HG02571 (cell line): ENCODE data around the gene DUOXA2.
"Not testable (repeated sequence)": the region's sequence is repeated elsewhere in the genome, so short reads cannot be mapped to it uniquely, and the experiment has no call there.

ENCODE experiments used
- ATAC-seq: cut with Tn5 transposase; IDR thresholded peaks from one replicate; pipeline ENCODE4 v1.9.1; 2021; ENCODE audit warnings: mild to moderate bottlenecking, moderate library complexity; ENCODE audit not compliant: unreplicated experiment

DUOXA2 gene

DNA sequence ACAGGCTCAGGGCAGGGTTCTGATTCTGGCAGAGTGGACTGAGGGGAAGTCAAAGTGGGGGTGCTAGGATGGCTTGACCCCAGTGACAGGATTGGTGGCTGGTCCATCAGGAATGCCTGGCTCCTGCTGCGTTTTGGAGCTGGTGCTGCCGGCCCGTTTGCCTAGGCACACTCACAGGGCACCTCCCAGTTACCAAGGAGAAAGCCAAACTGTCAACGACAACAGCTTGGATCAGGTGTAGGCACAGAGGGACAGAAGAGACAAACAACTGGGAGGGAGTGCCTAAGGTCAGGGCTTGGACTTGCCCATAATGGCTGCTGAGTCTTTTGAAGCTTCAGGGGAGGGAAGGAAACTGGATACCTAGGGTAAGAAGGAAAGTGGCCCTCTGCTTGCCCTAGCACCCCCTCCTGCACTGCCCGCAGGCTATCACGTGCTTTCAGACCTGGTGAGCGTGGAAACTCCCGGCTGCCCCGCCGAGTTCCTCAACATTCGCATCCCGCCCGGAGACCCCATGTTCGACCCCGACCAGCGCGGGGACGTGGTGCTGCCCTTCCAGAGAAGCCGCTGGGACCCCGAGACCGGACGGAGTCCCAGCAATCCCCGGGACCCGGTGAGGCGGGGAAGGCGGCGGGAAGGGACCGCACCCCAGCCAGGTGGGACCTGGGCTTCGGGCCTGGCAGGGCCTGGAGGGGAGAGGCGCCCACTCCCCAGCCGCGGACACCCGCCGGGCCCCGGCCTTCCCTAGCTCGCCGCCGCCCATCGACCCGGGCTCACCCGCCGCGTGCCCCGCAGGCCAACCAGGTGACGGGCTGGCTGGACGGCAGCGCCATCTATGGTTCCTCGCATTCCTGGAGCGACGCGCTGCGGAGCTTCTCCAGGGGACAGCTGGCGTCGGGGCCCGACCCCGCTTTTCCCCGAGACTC, 20.8 kb downstream of the DUOXA2 start:
- ATAC-seq: no peak

DNA sequence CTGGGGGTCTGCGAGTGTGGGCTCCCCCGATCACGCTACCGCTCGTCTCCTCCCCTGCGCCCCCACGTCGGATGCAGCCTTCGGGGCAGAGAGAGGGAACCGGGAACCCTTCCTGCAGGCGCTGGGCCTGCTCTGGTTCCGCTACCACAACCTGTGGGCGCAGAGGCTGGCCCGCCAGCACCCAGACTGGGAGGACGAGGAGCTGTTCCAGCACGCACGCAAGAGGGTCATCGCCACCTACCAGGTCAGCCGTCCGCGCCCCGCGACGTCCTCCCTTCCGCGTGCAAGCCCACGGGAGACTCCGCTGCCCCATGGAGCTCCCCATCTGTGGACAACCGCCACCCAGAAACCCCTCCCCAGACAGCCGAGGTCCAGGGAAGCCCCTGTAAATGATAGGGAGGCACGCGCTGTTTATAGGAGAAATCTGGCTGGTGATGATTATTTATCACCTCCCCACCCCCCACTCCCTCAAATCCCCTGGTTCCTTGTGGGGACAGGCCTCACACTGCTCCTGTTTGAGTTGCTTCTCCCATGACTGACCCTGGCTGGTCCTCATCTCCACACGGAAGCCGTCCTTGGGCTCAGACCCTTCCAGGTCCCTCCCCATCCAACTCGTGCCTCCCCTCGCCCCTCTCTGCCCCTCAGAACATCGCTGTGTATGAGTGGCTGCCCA, 21.7 kb downstream of the DUOXA2 start:
- ATAC-seq: not testable (repeated sequence)

DNA sequence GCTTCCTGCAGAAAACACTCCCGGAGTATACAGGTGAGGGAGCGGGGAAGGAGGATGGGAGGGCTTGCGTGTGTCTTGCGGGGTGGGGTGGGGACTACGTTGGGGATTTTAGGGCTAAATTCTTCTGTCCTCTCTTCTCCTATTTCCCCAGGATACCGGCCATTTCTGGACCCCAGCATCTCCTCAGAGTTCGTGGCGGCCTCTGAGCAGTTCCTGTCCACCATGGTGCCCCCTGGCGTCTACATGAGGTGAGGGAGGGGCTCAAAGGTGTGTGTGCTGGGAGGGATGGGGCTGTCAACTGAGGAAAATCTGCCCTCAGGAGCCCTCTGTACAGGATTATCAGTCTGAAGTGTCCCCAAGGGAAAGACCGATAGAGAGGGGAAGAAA, 22.2 kb downstream of the DUOXA2 start:
- ATAC-seq: no peak

DNA sequence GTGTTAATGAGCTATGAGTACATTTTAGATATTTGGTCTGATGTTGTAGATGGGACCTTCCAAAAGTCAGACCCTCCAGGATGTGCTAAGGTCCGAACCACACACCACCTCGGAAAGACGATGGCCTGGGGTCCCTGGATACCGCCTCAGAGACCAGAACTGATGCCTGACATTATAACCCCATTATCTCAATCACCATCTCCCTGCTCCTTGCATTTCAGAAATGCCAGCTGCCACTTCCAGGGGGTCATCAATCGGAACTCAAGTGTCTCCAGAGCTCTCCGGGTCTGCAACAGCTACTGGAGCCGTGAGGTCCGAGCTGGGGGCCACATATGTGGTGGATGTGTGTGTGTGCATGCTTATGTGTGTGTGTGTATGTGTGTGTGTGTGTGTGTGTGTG, 23.6 kb downstream of the DUOXA2 start:
- ATAC-seq: no peak

DNA sequence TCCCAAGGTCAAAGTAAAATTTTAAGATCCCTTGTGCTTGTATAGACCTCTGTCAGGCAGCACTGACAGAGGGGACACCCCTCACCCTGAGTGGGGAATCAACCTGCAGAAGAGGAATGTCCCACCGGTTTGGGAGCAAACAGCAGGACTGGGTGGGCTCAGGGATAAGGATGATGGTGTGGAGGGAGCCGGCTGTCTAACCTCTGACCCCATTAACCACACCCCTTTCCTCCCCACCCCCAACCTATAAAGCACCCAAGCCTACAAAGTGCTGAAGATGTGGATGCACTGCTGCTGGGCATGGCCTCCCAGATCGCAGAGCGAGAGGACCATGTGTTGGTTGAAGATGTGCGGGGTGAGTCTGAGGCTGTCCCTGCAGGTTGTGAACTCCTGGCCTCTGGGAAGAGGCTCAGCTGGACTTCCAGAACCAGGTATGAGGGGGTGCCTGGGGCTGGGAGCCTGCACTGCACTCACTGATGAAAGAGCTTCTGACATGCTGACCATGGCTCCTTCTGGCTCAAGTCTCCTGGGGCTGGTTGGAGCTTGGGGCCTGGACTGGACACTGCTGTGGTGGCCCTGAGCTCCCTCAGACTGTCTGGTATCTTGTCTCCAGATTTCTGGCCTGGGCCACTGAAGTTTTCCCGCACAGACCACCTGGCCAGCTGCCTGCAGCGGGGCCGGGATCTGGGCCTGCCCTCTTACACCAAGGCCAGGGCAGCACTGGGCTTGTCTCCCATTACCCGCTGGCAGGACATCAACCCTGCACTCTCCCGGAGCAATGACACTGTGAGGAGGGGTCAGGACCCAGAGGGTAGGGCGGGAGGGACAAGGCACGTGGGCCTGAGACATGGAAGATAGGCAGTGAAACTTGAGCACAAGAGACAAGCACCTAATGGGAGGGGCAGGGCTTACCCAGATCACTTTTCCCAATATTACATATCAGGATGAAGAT, 25.0 kb downstream of the DUOXA2 start:
- ATAC-seq: no peak

DNA sequence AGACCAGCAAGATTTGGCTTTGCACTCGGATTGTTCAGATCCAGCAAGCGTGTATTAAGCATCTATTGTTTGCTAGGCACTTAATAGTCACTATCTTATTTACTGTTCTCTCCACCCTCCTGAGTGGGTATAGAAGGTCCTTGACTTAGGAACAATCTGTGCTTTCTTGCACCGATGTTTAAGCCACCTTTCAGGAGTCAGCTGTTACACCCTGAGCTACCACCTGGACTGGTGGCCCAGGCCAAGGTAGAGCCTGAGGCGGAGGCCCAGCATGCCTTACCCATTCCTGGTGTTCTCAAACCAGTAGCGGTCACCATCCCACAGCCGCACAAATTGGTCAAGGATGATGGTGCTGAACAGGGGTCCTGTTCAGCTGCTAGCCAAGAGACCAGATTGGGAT, 25.6 kb downstream of the DUOXA2 start:
- ATAC-seq: no peak

DNA sequence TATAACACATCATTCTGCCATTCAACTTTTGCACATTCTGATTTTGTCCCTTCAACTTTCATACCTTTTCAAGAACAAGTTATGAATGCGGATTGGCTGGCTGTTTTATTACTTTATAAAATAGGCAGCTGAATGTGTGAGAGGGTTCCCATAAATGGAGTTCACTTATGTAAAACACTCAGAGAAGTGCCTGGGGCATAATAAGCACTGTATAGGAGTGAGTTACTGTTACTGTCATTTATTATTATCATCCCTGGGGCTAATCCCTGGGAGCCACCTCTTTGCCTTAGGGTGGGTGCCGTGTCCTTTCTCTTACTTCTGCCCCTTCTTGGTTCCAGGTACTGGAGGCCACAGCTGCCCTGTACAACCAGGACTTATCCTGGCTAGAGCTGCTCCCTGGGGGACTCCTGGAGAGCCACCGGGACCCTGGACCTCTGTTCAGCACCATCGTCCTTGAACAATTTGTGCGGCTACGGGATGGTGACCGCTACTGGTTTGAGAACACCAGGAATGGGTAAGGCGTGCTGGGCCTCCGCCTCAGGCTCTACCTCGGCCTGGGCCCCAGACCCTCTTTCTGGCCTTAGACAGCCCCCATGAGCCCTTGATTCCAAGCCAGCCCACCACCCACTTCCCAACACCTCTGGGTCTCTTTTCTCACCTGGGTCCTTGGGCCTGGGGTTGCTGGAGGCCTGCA, 26.6 kb downstream of the DUOXA2 start:
- no peak for ATAC-seq

DNA sequence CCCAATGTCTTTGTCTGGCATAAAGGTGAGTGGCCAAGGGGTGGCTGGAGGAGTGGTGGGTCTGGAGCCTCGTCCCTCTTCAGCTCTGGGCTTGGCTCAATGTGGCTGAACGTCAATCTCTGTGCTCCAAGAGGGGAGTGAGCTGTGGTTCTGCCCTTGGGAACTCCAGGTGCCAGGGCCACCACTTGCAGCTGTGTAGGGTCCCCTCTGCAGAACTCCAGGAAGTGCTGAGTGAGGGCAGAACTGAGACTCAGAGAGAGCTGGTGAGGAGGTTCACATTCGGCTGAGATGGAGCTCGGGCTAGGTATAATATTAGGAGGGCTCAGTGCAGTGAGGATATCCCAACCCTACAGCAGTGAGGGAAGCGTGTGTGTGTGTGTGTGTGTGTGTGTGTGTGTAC, 27.3 kb downstream of the DUOXA2 start:
- no peak for ATAC-seq

DNA sequence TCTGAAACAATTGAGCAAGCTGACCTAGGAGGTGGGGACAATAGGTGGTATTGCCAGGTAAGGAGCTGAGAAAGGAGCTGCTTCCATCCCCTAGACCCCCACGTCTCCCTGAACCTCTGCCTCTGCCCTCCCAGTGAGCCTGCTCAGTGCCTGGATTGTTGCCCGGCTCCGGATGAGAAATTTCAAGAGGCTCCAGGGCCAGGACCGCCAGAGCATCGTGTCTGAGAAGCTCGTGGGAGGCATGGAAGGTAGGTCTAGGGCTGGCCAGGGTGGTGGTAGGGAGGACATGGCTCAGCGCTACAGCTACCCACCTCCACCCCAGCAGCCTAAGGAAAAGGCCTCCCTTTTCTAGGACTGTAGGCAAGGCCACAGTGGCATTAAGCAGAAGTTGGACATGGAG, 28.9 kb downstream of the DUOXA2 start:
- no peak for ATAC-seq

DNA sequence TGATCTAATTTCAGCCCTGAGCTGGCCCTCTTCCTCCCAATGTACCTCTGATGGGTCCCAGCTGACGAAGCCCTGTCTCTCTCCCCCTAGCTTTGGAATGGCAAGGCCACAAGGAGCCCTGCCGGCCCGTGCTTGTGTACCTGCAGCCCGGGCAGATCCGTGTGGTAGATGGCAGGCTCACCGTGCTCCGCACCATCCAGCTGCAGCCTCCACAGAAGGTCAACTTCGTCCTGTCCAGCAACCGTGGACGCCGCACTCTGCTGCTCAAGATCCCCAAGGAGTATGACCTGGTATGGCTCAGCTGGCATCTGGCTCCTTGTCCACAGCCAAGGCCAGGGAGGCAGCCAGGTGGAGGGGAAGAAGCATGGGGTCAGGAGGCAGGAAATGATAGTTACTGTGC, 29.8 kb downstream of the DUOXA2 start:
- no peak for ATAC-seq

DNA sequence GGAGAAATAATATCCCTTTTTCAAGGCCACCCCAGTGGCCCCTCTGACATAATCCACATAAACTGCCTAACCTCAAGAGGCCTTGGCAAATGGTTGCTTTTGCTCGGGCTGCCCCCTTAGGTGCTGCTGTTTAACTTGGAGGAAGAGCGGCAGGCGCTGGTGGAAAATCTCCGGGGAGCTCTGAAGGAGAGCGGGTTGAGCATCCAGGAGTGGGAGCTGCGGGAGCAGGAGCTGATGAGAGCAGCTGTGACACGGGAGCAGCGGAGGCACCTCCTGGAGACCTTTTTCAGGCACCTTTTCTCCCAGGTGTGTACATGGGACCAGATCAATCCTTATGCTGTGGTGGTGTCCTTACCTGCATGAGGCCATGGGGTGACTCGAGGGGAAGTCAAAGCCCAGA, 30.6 kb downstream of the DUOXA2 start:
- ATAC-seq: no peak

DNA sequence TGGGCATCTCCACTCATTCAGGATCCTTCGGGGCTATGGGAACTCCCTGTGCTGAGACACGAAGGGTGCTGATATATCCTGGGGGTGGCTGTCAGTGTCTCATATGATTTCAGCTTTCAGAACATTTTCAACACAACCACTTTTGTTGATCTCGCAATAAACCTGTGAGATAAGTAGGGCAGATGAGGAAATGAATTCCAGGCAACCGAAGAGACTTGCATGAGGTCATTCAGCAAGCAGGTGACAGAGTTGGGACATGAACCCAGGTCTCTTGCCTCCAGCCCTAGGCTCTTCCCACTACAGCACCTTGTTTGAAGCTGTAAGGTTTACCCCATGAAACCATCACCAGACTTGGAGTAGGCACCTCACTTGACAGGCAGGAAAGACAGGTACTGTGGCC, 32.3 kb downstream of the DUOXA2 start:
- no peak for ATAC-seq

DNA sequence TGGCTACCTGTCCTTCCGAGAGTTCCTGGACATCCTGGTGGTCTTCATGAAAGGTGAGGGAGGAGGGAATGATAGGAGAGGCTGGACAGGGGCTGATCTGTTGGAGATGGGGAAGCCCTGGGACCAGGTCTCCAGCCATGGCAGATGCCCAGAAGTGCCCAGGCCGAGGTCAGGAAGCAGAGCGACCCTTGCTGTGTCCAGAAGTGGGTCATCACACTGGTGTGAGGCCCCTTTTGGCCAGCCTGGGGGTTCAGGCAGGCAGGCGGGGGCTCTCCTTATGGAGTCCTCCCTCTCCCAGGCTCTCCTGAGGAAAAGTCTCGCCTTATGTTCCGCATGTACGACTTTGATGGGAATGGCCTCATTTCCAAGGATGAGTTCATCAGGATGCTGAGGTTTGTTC, 33.5 kb downstream of the DUOXA2 start:
- ATAC-seq: no peak

DNA sequence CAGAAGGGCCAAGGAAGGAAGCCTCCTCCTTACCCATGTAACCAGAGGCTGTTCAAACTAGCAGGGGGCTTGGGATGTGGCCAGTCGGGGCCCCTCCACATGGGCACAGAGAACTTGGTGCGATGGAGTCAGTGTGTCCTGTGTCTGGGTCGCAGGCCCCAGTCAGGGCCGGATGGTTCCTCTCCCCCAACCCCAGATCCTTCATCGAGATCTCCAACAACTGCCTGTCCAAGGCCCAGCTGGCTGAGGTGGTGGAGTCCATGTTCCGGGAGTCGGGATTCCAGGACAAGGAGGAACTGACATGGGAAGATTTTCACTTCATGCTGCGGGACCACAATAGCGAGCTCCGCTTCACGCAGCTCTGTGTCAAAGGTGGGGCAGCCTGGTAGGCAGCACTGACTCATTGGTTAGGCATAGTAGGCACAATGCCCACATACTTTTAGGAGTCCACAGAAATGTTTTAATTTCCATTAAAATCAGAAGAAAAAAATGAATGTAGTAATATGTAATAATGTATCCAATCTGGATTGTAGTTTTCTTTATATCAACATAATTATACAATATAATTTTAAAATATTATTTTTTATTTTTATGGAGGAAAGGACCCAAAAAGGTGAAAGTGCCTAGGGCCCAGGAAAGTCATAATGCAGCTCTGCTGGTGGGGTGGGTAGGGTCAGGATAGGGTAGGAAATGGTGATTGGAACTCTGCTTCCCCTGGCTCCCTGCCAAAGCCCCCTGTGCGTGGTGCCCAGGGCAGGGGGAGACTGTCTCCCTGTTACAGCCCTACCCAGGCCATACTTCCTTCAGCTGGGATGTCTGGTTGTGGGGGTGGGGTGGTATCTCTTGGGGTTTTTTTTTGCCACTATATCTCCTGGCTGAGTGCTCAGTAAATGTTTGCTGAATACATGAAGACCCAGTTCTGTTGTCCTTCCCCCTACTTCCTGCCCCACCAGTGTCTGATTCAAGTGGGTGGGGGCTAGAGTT, 34.2 kb downstream of the DUOXA2 start:
- no peak for ATAC-seq

DNA sequence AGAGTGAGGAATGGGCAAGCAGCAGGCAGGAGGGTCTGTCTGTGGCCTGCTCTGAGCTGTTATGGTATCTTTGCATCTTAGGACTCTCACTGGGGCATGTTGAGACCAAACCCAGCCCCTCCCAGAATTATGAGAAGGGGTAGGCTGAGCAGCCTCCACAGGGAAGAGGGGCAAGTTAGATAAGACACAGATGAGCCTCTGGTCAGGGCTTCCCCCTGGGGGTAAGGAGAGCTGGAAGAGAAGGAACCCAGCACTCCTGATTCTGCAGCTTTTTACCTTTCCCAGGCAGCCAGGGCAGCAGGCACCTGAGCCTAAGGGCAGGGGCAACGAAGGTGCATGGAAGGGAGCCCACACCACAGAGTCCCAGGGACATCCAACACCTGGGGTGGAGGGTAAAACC, 34.9 kb downstream of the DUOXA2 start:
- ATAC-seq: no peak

DNA sequence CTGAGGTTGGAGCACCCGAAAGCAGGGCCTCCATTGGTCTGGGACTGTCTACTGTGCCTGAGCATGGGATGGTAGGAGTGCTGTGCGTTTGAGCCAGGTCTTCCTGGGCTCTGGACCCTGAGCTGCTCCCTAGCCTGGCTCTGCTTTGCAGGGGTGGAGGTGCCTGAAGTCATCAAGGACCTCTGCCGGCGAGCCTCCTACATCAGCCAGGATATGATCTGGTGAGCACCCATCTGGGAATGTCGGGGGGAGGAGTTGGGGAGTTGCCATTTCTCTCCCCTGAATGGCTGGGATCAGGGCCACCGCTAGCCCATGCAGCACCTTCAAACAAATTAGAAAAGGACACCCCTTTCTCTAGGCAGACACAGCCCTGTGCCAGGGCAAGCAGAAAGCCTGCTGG, 36.4 kb downstream of the DUOXA2 start:
- ATAC-seq: no peak

DNA sequence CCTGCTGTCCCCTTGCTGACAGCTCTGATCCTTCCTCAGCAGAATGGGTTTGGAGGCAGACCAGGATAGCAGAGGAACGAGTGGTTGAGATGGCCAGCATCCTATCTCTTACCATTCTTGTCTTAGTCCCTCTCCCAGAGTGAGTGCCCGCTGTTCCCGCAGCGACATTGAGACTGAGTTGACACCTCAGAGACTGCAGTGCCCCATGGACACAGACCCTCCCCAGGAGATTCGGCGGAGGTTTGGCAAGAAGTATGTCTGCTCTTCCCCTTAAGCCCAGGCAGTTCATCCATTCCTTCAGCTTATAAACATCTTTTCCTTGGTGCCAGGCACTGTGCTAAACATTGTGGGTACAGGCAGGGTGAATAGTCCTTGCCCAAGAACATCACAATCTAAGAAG, 36.9 kb downstream of the DUOXA2 start:
- ATAC-seq: no peak

DNA sequence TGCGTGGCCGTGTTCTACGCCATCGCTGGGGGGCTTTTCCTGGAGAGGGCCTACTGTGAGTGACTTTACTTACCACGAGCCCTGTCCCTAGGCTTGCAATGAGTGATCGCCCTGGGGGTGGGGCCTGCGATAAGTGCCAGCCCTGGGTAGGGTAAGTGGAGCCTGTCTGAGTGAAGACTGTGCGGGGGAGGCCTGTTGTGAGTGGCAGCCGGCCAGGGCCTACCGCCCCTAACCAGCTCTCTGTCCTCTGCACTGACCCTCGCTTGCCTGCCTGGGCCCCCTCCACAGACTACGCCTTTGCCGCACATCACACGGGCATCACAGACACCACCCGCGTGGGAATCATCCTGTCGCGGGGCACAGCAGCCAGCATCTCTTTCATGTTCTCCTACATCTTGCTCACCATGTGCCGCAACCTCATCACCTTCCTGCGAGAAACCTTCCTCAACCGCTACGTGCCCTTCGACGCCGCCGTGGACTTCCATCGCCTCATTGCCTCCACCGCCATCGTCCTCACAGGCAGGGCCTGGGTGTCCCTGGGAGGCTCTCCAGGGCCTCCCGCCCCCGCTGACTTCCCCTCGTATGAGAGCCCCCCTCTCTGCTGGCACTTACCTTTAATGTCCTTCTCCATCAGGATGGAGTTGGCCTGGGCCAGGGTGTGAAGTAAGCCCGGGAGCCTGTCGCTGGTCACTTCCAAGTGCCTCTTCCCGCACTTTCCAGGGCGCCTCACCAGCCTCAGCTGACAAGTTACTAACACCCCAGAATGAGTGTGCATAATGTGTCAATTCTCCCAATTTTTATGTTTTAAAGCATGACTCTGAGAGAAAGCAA, 38.1 kb downstream of the DUOXA2 start:
- ATAC-seq: no peak

DNA sequence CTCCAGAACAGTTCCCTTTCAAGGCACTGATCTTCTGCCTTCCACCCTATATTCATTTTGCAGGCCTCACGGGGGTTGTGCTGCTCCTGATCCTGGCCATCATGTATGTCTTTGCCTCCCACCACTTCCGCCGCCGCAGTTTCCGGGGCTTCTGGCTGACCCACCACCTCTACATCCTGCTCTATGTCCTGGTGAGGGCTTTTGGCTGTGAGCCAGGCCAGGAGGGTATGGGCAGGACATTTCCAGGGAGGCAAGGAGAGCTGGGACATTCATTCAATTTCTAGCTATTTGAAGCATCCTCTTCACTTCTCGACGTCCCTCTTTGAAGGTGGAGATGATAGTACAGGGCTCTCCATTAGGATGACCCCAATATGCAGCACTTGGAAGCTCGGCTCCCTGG, 41.6 kb downstream of the DUOXA2 start:
- no peak for ATAC-seq
